H9 (cell line): ENCODE data around the gene CCDC137. TPM values are rescaled to one million over a fixed set of nuclear protein-coding genes. Genes with fewer than 3 reads are reported as not detected.

Experiments used
- DNase-seq: peaks from one replicate; pipeline ENCODE4 v3.0.0-alpha.2; 2017
- H2AFZ ChIP-seq: one replicate; pipeline ENCODE4 v1.6.1; 2013; ENCODE audit warnings: mild to moderate bottlenecking, low read length, control low read depth, moderate library complexity
- H2AK5ac ChIP-seq: 2 replicates; pipeline ENCODE4 v1.6.1; 2013; ENCODE audit warnings: low read length, control low read depth, mixed read lengths; ENCODE audit not compliant: insufficient read length
- H2BK120ac ChIP-seq: one replicate; pipeline ENCODE4 v1.6.1; 2013; ENCODE audit warnings: low read depth, mild to moderate bottlenecking, low read length, control low read depth, inconsistent platforms; ENCODE audit not compliant: poor library complexity, severe bottlenecking
- H2BK12ac ChIP-seq: 2 replicates; pipeline ENCODE4 v1.6.1; 2013; ENCODE audit warnings: low read length, control low read depth, mixed read lengths, low read depth; ENCODE audit not compliant: insufficient read length
- H2BK15ac ChIP-seq: 2 replicates; pipeline ENCODE4 v1.6.1; 2013; ENCODE audit warnings: low read depth, low read length, control low read depth
- H2BK20ac ChIP-seq: one replicate; pipeline ENCODE4 v1.6.1; 2013; ENCODE audit warnings: low read depth, mild to moderate bottlenecking, low read length, control low read depth, inconsistent platforms; ENCODE audit not compliant: poor library complexity, severe bottlenecking
- H2BK5ac ChIP-seq: 2 replicates; pipeline ENCODE4 v1.6.1; 2013; ENCODE audit warnings: low read length, control low read depth, mixed read lengths; ENCODE audit not compliant: insufficient read length
- H3K14ac ChIP-seq: 2 replicates; pipeline ENCODE4 v1.6.1; 2013; ENCODE audit warnings: low read length, control low read depth; ENCODE audit not compliant: insufficient read depth
- H3K18ac ChIP-seq: 2 replicates; pipeline ENCODE4 v1.6.1; 2013; ENCODE audit warnings: low read depth, mild to moderate bottlenecking, mixed read lengths, low read length, control low read depth; ENCODE audit not compliant: insufficient read length
- H3K23ac ChIP-seq: 2 replicates; pipeline ENCODE4 v1.6.1; 2013; ENCODE audit warnings: low read length, control low read depth, mixed read lengths, low read depth; ENCODE audit not compliant: insufficient read length
- H3K23me2 ChIP-seq: 2 replicates; pipeline ENCODE4 v1.6.1; 2013; ENCODE audit warnings: low read depth, mild to moderate bottlenecking, mixed read lengths, low read length, control low read depth; ENCODE audit not compliant: insufficient read length, poor library complexity, severe bottlenecking
- H3K27ac ChIP-seq: 2 replicates; pipeline ENCODE4 v1.5.1; 2013; ENCODE audit warnings: low read length, control low read depth, mixed read lengths, low read depth; ENCODE audit not compliant: insufficient read length
- H3K27me3 ChIP-seq: 2 replicates; pipeline ENCODE4 v1.6.1; 2013; ENCODE audit warnings: low read length, control low read depth, inconsistent platforms; ENCODE audit not compliant: insufficient read depth
- H3K4ac ChIP-seq: 2 replicates; pipeline ENCODE4 v1.6.1; 2013; ENCODE audit warnings: low read depth, mild to moderate bottlenecking, control low read depth, inconsistent platforms, low read length, moderate library complexity
- H3K4me1 ChIP-seq: 2 replicates; pipeline ENCODE4 v1.6.1; 2013; ENCODE audit warnings: low read length, control low read depth, inconsistent platforms; ENCODE audit not compliant: insufficient read depth
- H3K4me2 ChIP-seq: 2 replicates; pipeline ENCODE4 v1.6.1; 2013; ENCODE audit warnings: low read length, control low read depth, mixed read lengths; ENCODE audit not compliant: insufficient read length, insufficient read depth
- H3K56ac ChIP-seq: 2 replicates; pipeline ENCODE4 v1.6.1; 2013; ENCODE audit warnings: low read depth, mild to moderate bottlenecking, mixed read lengths, low read length, control low read depth; ENCODE audit not compliant: insufficient read length
- H3K79me1 ChIP-seq: 2 replicates; pipeline ENCODE4 v1.6.1; 2013; ENCODE audit warnings: low read depth, mild to moderate bottlenecking, moderate library complexity, low read length, control low read depth, inconsistent platforms; ENCODE audit not compliant: insufficient read depth, poor library complexity, severe bottlenecking
- H3K79me2 ChIP-seq: 2 replicates; pipeline ENCODE4 v1.6.1; 2013; ENCODE audit warnings: low read length, control low read depth, inconsistent platforms; ENCODE audit not compliant: insufficient read depth
- H3K9ac ChIP-seq: 2 replicates; pipeline ENCODE4 v1.6.1; 2013; ENCODE audit warnings: low read length, control low read depth, mixed read lengths; ENCODE audit not compliant: insufficient read length; ENCODE audit errors: extremely low read depth
- H3K9me3 ChIP-seq: one replicate; pipeline ENCODE4 v1.6.1; 2013; ENCODE audit warnings: low read depth, low read length, inconsistent platforms; ENCODE audit not compliant: control insufficient read depth
- H3T11ph ChIP-seq: one replicate; pipeline ENCODE4 v1.6.1; 2013; ENCODE audit warnings: mild to moderate bottlenecking, low read length, control low read depth, inconsistent platforms
- H4K20me1 ChIP-seq: one replicate; pipeline ENCODE4 v1.6.1; 2013; ENCODE audit not compliant: control insufficient read depth, insufficient read length, insufficient read depth
- H4K5ac ChIP-seq: 2 replicates; pipeline ENCODE4 v1.6.1; 2013; ENCODE audit warnings: low read depth, mild to moderate bottlenecking, mixed read lengths, low read length, control low read depth; ENCODE audit not compliant: insufficient read length
- H4K8ac ChIP-seq: replicated peaks from 2 replicates; pipeline ENCODE4 v1.6.1; 2013; ENCODE audit warnings: low read length, control low read depth, mixed read lengths, low read depth; ENCODE audit not compliant: insufficient read length
- H4K91ac ChIP-seq: 2 replicates; pipeline ENCODE4 v1.6.1; 2013; ENCODE audit warnings: low read depth, mild to moderate bottlenecking, moderate library complexity, mixed read lengths, low read length, control low read depth; ENCODE audit not compliant: insufficient read length
- H3K27ac Mint-ChIP-seq, 3 experiments: 2 replicates in 2 of 3; 3 replicates in 1 of 3; pipeline ENCODE4 v1.8.0; 2020 to 2021; ENCODE audit warnings: mixed read lengths in 3 of 3, mild to moderate bottlenecking in 1 of 3, moderate library complexity in 1 of 3
- H3K27me3 Mint-ChIP-seq: 2 replicates; pipeline ENCODE4 v1.8.0; 2021; ENCODE audit warnings: low read depth, mild to moderate bottlenecking, moderate library complexity, mixed read lengths
- H3K36me3 Mint-ChIP-seq, 3 experiments: 2 replicates in 2 of 3; 3 replicates in 1 of 3; pipeline ENCODE4 v1.8.0; 2020 to 2021; ENCODE audit warnings: low read depth in 3 of 3, mixed read lengths in 3 of 3; ENCODE audit not compliant: insufficient read depth in 1 of 3
- H3K4me1 Mint-ChIP-seq, 2 experiments: 2 replicates each; pipeline ENCODE4 v1.8.0; 2020; ENCODE audit warnings: mixed read lengths in 2 of 2
- H3K4me3 Mint-ChIP-seq, 2 experiments: 2 replicates in 1 of 2; 3 replicates in 1 of 2; pipeline ENCODE4 v1.8.0; 2020 to 2021; ENCODE audit warnings: mild to moderate bottlenecking in 2 of 2, mixed read lengths in 2 of 2, moderate library complexity in 1 of 2
- H3K9me3 Mint-ChIP-seq, 2 experiments: 2 replicates in 1 of 2; 3 replicates in 1 of 2; pipeline ENCODE4 v1.8.0; 2020; ENCODE audit warnings: mild to moderate bottlenecking in 2 of 2, mixed read lengths in 2 of 2, moderate library complexity in 1 of 2
- WGBS: extraction: QIAGEN DNeasy Blood & Tissue Kit; methylation state at CpG from one replicate; pipeline ENCODE4 v1.1.7; 2013; ENCODE audit warnings: missing lambda C conversion rate, low lambda C conversion rate, mixed read lengths; ENCODE audit not compliant: insufficient read length; ENCODE audit errors: extremely low coverage; 5-methylcytosine and 5-hydroxymethylcytosine counted together
- total RNA-seq: library from RNA; stranded (reverse); gene quantifications from 2 replicates; pipeline ENCODE4 v1.2.1, GENCODE V29; 2021
- TF ChIP-seq, protein P1 (sequence below): fragments of 200-600 bp; sonication (generic); conservative IDR thresholded peaks from 3 replicates; pipeline ENCODE4 v1.8.0; 2021; ENCODE audit warnings: antibody characterized with exemption, mild to moderate bottlenecking

CCDC137 gene
- total RNA-seq, 1 experiment from 2014 or later: 60.8 TPM

DNA sequence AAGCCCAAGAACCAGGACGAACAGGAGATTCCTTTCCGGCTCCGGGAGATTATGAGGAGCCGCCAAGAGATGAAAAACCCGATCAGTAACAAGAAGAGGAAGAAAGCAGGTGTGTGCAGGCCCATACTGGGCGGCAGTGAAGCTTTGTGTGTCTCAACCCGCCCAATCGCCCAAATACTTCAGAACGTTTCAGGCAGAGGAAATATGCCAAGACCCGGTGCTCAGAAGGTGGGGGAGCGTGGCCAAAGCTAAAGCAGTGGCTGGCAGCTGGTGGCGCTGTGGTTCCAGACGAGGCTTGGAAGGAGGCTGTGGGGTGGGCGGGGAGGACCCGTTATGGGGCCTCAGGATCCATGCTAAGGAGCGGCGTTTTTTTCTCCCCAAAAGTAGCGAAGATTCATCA, 1.2 kb downstream of the CCDC137 start:
- Histone ChIP-seq H3K23me2 (peaks cover 3% of the 10 kb centered on the region), H2BK15ac (no peak overlapping the region), H3K27ac (no peak overlapping the region), H4K91ac (no peak overlapping the region), H3K9ac (no peak overlapping the region), H2BK5ac (no peak overlapping the region), H3K27me3 (no peaks in the 10 kb centered on the region), H4K8ac (no peak overlapping the region), H2AK5ac (no peak overlapping the region), H3K56ac (no peak overlapping the region), H3K4me1 (peaks cover 2% of the 10 kb centered on the region; the same call in 1 of the 2 replicates), H4K20me1 (no peaks in the 10 kb centered on the region), H3T11ph (no peak overlapping the region), H4K5ac (no peak overlapping the region), H2BK12ac (no peak overlapping the region), H2BK20ac (no peak overlapping the region), H3K79me1 (peaks cover 10% of the 10 kb centered on the region), H3K79me2 (peaks cover 4% of the 10 kb centered on the region; the same call in 1 of the 2 replicates), H3K9me3 (no peaks in the 10 kb centered on the region), H3K23ac (no peak overlapping the region), H2BK120ac (no peak overlapping the region), H3K4ac (no peak overlapping the region), H3K14ac (no peak overlapping the region), H2AFZ (no peak overlapping the region), H3K18ac (no peak overlapping the region), H3K4me2 (peak overlapping the region; percentile 89)
- TF ChIP-seq, protein P1, sequence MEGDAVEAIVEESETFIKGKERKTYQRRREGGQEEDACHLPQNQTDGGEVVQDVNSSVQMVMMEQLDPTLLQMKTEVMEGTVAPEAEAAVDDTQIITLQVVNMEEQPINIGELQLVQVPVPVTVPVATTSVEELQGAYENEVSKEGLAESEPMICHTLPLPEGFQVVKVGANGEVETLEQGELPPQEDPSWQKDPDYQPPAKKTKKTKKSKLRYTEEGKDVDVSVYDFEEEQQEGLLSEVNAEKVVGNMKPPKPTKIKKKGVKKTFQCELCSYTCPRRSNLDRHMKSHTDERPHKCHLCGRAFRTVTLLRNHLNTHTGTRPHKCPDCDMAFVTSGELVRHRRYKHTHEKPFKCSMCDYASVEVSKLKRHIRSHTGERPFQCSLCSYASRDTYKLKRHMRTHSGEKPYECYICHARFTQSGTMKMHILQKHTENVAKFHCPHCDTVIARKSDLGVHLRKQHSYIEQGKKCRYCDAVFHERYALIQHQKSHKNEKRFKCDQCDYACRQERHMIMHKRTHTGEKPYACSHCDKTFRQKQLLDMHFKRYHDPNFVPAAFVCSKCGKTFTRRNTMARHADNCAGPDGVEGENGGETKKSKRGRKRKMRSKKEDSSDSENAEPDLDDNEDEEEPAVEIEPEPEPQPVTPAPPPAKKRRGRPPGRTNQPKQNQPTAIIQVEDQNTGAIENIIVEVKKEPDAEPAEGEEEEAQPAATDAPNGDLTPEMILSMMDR: peak; percentile 44; the same call in 2 of the 3 replicates
- Mint-ChIP-seq H3K4me1 (peaks cover 18 to 19% of the 10 kb centered on the region in 2 experiments), H3K4me3 (peak overlapping the region; percentile 97), H3K9me3 (no peaks in the 10 kb centered on the region), H3K36me3 (peaks cover 43 to 65% (median 65%) of the 10 kb centered on the region in 3 experiments; a peak in 6 of 7 replicates), H3K27me3 (no peaks in the 10 kb centered on the region), H3K27ac (peak overlapping the region in 2 of 3 experiments; percentile 56 to 68; a peak in 2 of 7 replicates)
- no CpG with 5 or more reads among the region's 18 CpGs for WGBS
- DNase-seq: peak; percentile 77
